GM12878 (cell line): Measurements from ENCODE around the gene ITPRIPL2. TPM values are rescaled to one million over a fixed set of nuclear protein-coding genes. Genes with fewer than 3 reads are reported as not detected.

Source experiments
- ATAC-seq: fragments of 200-7000 bp; cut with Tn5 transposase; 3 replicates; pipeline ENCODE4 v1.9.1; 2020; ENCODE audit warnings: mild to moderate bottlenecking, moderate library complexity
- BruUV-seq: library from RNA; stranded (reverse); fragments of 400-500 nt; replicated peaks from 2 replicates; lab custom pipeline; 2021; lab: Mats Ljungman, UMichigan
- CTCF ChIA-PET: fragments of 300-600 bp; sonication (Branson Sonifier 250); formaldehyde crosslinking; extraction: SDS; loops from one replicate; lab custom pipeline; 2021; ENCODE audit warnings: inconsistent platforms; lab: Yijun Ruan, JAX
- POLR2A ChIA-PET: fragments of 350-600 bp; formaldehyde crosslinking; extraction: SDS; loops from one replicate; lab custom pipeline; 2021; ENCODE audit warnings: inconsistent platforms; lab: Charles Lee
- RAD21 ChIA-PET: fragments of 300-600 bp; sonication (Branson Sonifier 250); formaldehyde crosslinking; loops from one replicate; lab custom pipeline; 2023; ENCODE audit warnings: antibody characterized with exemption; ENCODE audit not compliant: unreplicated experiment; lab: Charles Lee
- SMC1A ChIA-PET: fragments of 300-600 bp; sonication (Branson Sonifier 250); formaldehyde crosslinking; loops from one replicate; lab custom pipeline; 2023; ENCODE audit not compliant: unreplicated experiment, uncharacterized antibody; lab: Charles Lee
- DNase-seq: peaks from one replicate; pipeline ENCODE4 v3.0.0-alpha.2; 2011; ENCODE audit warnings: low read depth, low spot score
- FAIRE-seq: peaks from 3 replicates; lab custom pipeline; 2011; peaks lifted over from hg19 to GRCh38; lab: Jason Lieb, UNC
- H2AFZ ChIP-seq: 2 replicates; pipeline ENCODE4 v1.6.0; 2011; ENCODE audit warnings: low read depth, low read length, control low read depth; ENCODE audit not compliant: control insufficient read depth
- H3K27ac ChIP-seq: 2 replicates; pipeline ENCODE4 v1.5.1; 2011; ENCODE audit warnings: control low read depth; ENCODE audit not compliant: control insufficient read depth, insufficient read depth
- H3K27me3 ChIP-seq, 2 experiments: replicated peaks in 1 of 2; 2 replicates each; pipeline versions ENCODE4 v1.6.0 to v1.6.1; 2011; ENCODE audit warnings: low read length in 1 of 2; ENCODE audit not compliant: control insufficient read depth in 2 of 2, insufficient read depth in 2 of 2
- H3K36me3 ChIP-seq, 2 experiments: 2 replicates each; pipeline ENCODE4 v1.5.1; 2011; ENCODE audit warnings: low read length in 1 of 2; ENCODE audit not compliant: control insufficient read depth in 2 of 2, insufficient read depth in 2 of 2
- H3K4me1 ChIP-seq: 2 replicates; pipeline ENCODE4 v1.6.1; 2011; ENCODE audit warnings: mild to moderate bottlenecking, low read length, moderate library complexity, mixed read lengths; ENCODE audit not compliant: control insufficient read depth, insufficient read depth
- H3K4me2 ChIP-seq: 2 replicates; pipeline ENCODE4 v1.6.0; 2011; ENCODE audit warnings: control low read depth; ENCODE audit not compliant: control insufficient read depth, insufficient read depth
- H3K4me3 ChIP-seq: fragments of 200-600 bp; sonication (generic); 2 replicates; pipeline ENCODE4 v1.5.1; 2016
- H3K79me2 ChIP-seq: 2 replicates; pipeline ENCODE4 v1.6.0; 2011; ENCODE audit warnings: low read length; ENCODE audit not compliant: control insufficient read depth, insufficient read depth
- H3K9ac ChIP-seq: 2 replicates; pipeline ENCODE4 v1.8.0; 2011; ENCODE audit warnings: low read length, control low read depth, mixed read lengths; ENCODE audit not compliant: control insufficient read depth, insufficient read depth
- H3K9me3 ChIP-seq: replicated peaks from 3 replicates; pipeline ENCODE4 v1.5.1; 2011; ENCODE audit warnings: mild to moderate bottlenecking, low read length; ENCODE audit not compliant: control insufficient read depth, insufficient read depth
- H4K20me1 ChIP-seq: 2 replicates; pipeline ENCODE4 v1.6.0; 2011; ENCODE audit not compliant: control insufficient read depth, insufficient read depth
- ATF2 ChIP-seq: IDR thresholded peaks from 2 replicates; pipeline ENCODE4 v1.6.1; 2012; ENCODE audit warnings: low read length, inconsistent platforms
- CTCF ChIP-seq, 3 experiments: IDR thresholded peaks in 2 of 3; conservative IDR thresholded peaks in 1 of 3; 2 replicates each; pipeline ENCODE4 v1.5.1; 2011; ENCODE audit warnings: low read depth in 3 of 3, low read length in 3 of 3, mild to moderate bottlenecking in 3 of 3, control low read depth in 2 of 3, moderate library complexity in 2 of 3, inconsistent platforms in 1 of 3, mixed read lengths in 1 of 3; ENCODE audit not compliant: control insufficient read depth in 2 of 3, insufficient read depth in 1 of 3; ENCODE audit errors: extremely low read depth in 1 of 3
- KDM1A ChIP-seq: fragments of 200-600 bp; sonication (generic); IDR thresholded peaks from 2 replicates; pipeline ENCODE4 v1.6.1; 2016; ENCODE audit warnings: borderline replicate concordance
- NFXL1 ChIP-seq: fragments of 450-650 bp; IDR thresholded peaks from 2 replicates; pipeline ENCODE4 v1.6.1; 2017; ENCODE audit warnings: antibody characterized with exemption, mild to moderate bottlenecking, borderline replicate concordance
- NR2C2 ChIP-seq: IDR thresholded peaks from 2 replicates; pipeline ENCODE4 v1.6.1; 2011; ENCODE audit warnings: borderline replicate concordance, low read depth; ENCODE audit not compliant: control insufficient read depth, insufficient read length
- PAX5 ChIP-seq: IDR thresholded peaks from 2 replicates; pipeline ENCODE4 v1.6.1; 2011; ENCODE audit warnings: low read depth, low read length, borderline replicate concordance
- PAX8 ChIP-seq: fragments of 450-650 bp; IDR thresholded peaks from 2 replicates; pipeline ENCODE4 v1.6.1; 2017; ENCODE audit warnings: mild to moderate bottlenecking, moderate library complexity
- PBX3 ChIP-seq: IDR thresholded peaks from 2 replicates; pipeline ENCODE4 v1.6.1; 2011; ENCODE audit warnings: mild to moderate bottlenecking, low read depth, low read length, moderate library complexity; ENCODE audit not compliant: insufficient replicate concordance
- POLR2A ChIP-seq: IDR thresholded peaks from 2 replicates; pipeline ENCODE4 v1.6.1; 2011; ENCODE audit warnings: low read depth, mild to moderate bottlenecking, low read length
- POLR2AphosphoS5 ChIP-seq: IDR thresholded peaks from 2 replicates; pipeline ENCODE4 v1.6.1; 2011; ENCODE audit warnings: mild to moderate bottlenecking, low read length, inconsistent platforms
- RAD21 ChIP-seq: IDR thresholded peaks from 2 replicates; pipeline ENCODE4 v1.6.1; 2011; ENCODE audit warnings: mild to moderate bottlenecking, low read depth, low read length, moderate library complexity; ENCODE audit not compliant: insufficient read depth
- RBBP5 ChIP-seq: fragments of 200-600 bp; sonication (generic); conservative IDR thresholded peaks from 2 replicates; pipeline ENCODE4 v1.6.1; 2016
- RELA ChIP-seq: fragments of 450-650 bp; IDR thresholded peaks from 2 replicates; pipeline ENCODE4 v1.8.0; 2014; ENCODE audit warnings: borderline replicate concordance; ENCODE audit not compliant: partially characterized antibody
- REST ChIP-seq: IDR thresholded peaks from 2 replicates; pipeline ENCODE4 v1.6.1; 2012; ENCODE audit warnings: mild to moderate bottlenecking, low read depth, low read length
- SMAD1 ChIP-seq: fragments of 450-650 bp; IDR thresholded peaks from 2 replicates; pipeline ENCODE4 v1.6.1; 2018; ENCODE audit warnings: mild to moderate bottlenecking, low read depth; ENCODE audit not compliant: partially characterized antibody
- SMC3 ChIP-seq: IDR thresholded peaks from 2 replicates; pipeline ENCODE4 v1.6.1; 2011; ENCODE audit warnings: low read length, improper control_type of control experiment, borderline replicate concordance
- STAT1 ChIP-seq: fragments of 450-650 bp; conservative IDR thresholded peaks from 2 replicates; pipeline ENCODE4 v1.6.1; 2014; ENCODE audit warnings: antibody characterized with exemption, mild to moderate bottlenecking
- WGBS: methylation state at CpG from one replicate; pipeline ENCODE4 v1.1.6; 2016; ENCODE audit warnings: low lambda C conversion rate; ENCODE audit not compliant: insufficient replicate concordance, insufficient coverage; ENCODE audit errors: missing lambda C conversion rate; 5-methylcytosine and 5-hydroxymethylcytosine counted together
- in situ Hi-C: fragments of 300-500 bp; cut with MboI; formaldehyde crosslinking; loops from 9 replicates; pipeline ENCODE4 v1.14.3; 2018; ENCODE audit warnings: mixed read lengths
- intact Hi-C: fragments of 100-400 bp; cut with micrococcal nuclease; formaldehyde crosslinking; loops from one replicate; pipeline ENCODE4 v1.14.2; 2022; ENCODE audit not compliant: unreplicated experiment
- polyA plus RNA-seq, 11 experiments: library from polyadenylated mRNA; depleted of rRNA in 4 of 11; unstranded in 6 of 11; stranded (reverse) in 5 of 11; fragments of >200 nt; fragmentation: Nextera tagmentation in 4 of 11; fragmentation: Illumina TruSeq in 1 of 11; extraction: Ambion mirVana in 4 of 11; extraction: Trizol in 1 of 11; gene quantifications; 1 replicate in 1 of 11; 2 replicates in 10 of 11; pipeline versions ENCODE4 v1.2.1 to v1.2.3, GENCODE V29; 2011 to 2016; ENCODE audit warnings: inconsistent platforms in 2 of 11, missing spikeins in 2 of 11, low read depth in 1 of 11
- total RNA-seq, 4 experiments: library from RNA; depleted of rRNA in 3 of 4; stranded (reverse); fragments of >200 nt in 3 of 4; fragmentation: Illumina TruSeq in 1 of 4; extraction: Trizol in 1 of 4; gene quantifications; 2 replicates each; pipeline versions ENCODE4 v1.2.1 to v1.2.3, GENCODE V29; 2013 to 2021

Gene ITPRIPL2
- total and polyA plus RNA-seq, 10 of the 15 experiments (the other 5 are each of a cell fraction or from before 2014, with no cell fraction given), result 0.48 to 14.3 (median 3.5) TPM

- Histone ChIP-seq H4K20me1 (no peaks in the 10 kb centered on the region), H2AFZ (no peak overlapping the region), H3K27ac (no peak overlapping the region), H3K4me2 (no peak overlapping the region), H3K79me2 (no peaks in the 10 kb centered on the region), H3K36me3 (no peaks in the 10 kb centered on the region), H3K4me3 (no peak overlapping the region), H3K9me3 (no peaks in the 10 kb centered on the region), H3K27me3 (no peaks in the 10 kb centered on the region; a peak in 1 of 4 replicates), H3K4me1 (no peaks in the 10 kb centered on the region), H3K9ac (no peak overlapping the region)
- RAD21 ChIA-PET, result interaction anchor here (1.3 kb wide), 1 partner anchor 336 kb away, joined by 4 read pairs; no protein-coding TSS in a partner anchor
- intact Hi-C loops, result loop anchor here (2.0 to 10.0 kb wide), 2 partner anchors 44 to 338 kb away; no protein-coding TSS in a partner anchor
- 76% methylated on average over 2 of the region's 2 CpGs for WGBS
- SMC1A ChIA-PET, result interaction anchor here (1.0 kb wide), 2 partner anchors 13 to 81 kb away, joined by 3 read pairs; no protein-coding TSS in a partner anchor
- in situ Hi-C loops, result no loop called here
- DNase-seq (no peak), ATAC-seq (no peak), FAIRE-seq (no peak)
- CTCF ChIA-PET, result interaction anchor here (0.8 to 1.2 kb wide), 2 partner anchors 11 to 336 kb away, joined by 3 to 5 read pairs; no protein-coding TSS in a partner anchor
- POLR2A ChIA-PET, result no interaction called here
- BruUV-seq, result no TSS peak
- TF ChIP-seq PBX3, result no peak
- peak in 1 of 3 experiments; percentile 13; a peak in 1 of 6 replicates for TF ChIP-seq CTCF (IDR thresholded peaks at IDR 0.05 in 2 of 3, conservative IDR thresholded peaks at IDR 0.05 in 1 of 3; ENCODE audit: control insufficient read depth in 2 of 3, extremely low read depth in 1 of 3, insufficient read depth in 1 of 3, low read depth in 3 of 3, low read length in 3 of 3)
- TF ChIP-seq SMAD1, result no peak
- TF ChIP-seq RAD21, result peak; percentile 22; the same call in 1 of the 2 replicates
- no peak for TF ChIP-seq PAX8
- TF ChIP-seq RELA, result no peak
- TF ChIP-seq POLR2AphosphoS5, result no peak
- no peak for TF ChIP-seq RBBP5
- TF ChIP-seq NR2C2, result no peak
- TF ChIP-seq POLR2A, result no peak
- no peak for TF ChIP-seq REST
- no peak for TF ChIP-seq STAT1
- no peak for TF ChIP-seq NFXL1
- TF ChIP-seq KDM1A, result no peak
- peak; percentile 4; the same call in 1 of the 2 replicates for TF ChIP-seq SMC3
- no peak for TF ChIP-seq PAX5
- no peak for TF ChIP-seq ATF2
Observed at GRCh38 chr16:19166500-19166899, 52.7 kb downstream of the ITPRIPL2 start.
